Aorta (tissue), 5 donors: ENCODE measurements around the gene CMIP. TPM values are rescaled to one million over a fixed set of nuclear protein-coding genes. Genes with fewer than 3 reads are reported as not detected.
"Not testable (repeated sequence)": the region's sequence is repeated elsewhere in the genome, so short reads cannot be mapped to it uniquely, and the experiment has no call there.

Experiments used
- ATAC-seq: fragments of 200-7000 bp; cut with Tn5 transposase; one replicate; pipeline ENCODE4 v1.9.1; 2022; ENCODE audit warnings: moderate library complexity; ENCODE audit not compliant: low FRiP score
- DNase-seq, 2 donors: peaks; one replicate each; pipeline ENCODE4 v3.0.0-alpha.2; 2020
- H3K27ac ChIP-seq, 2 donors: one replicate each; pipeline ENCODE4 v1.5.1; 2013; ENCODE audit warnings: low read length in 2 of 2, mild to moderate bottlenecking in 2 of 2, moderate library complexity in 2 of 2, control low read depth in 1 of 2, inconsistent platforms in 1 of 2, low read depth in 1 of 2
- H3K27me3 ChIP-seq, 2 donors: one replicate each; pipeline ENCODE4 v1.6.1; 2013; ENCODE audit warnings: control low read depth in 1 of 2, low read length in 1 of 2, mild to moderate bottlenecking in 1 of 2, moderate library complexity in 1 of 2; ENCODE audit not compliant: insufficient read depth in 2 of 2, control insufficient read depth in 1 of 2
- H3K36me3 ChIP-seq, 2 donors: one replicate each; pipeline ENCODE4 v1.6.1; 2013; ENCODE audit warnings: control low read depth in 1 of 2, low read length in 1 of 2, mild to moderate bottlenecking in 1 of 2; ENCODE audit not compliant: insufficient read depth in 2 of 2, control insufficient read depth in 1 of 2
- H3K4me1 ChIP-seq, 2 donors: one replicate each; pipeline ENCODE4 v1.6.1; 2013; ENCODE audit warnings: low read length in 2 of 2, control low read depth in 1 of 2, mild to moderate bottlenecking in 1 of 2, moderate library complexity in 1 of 2; ENCODE audit not compliant: insufficient read depth in 2 of 2, control insufficient read depth in 1 of 2
- H3K4me3 ChIP-seq, 2 donors: one replicate each; pipeline ENCODE4 v1.5.1; 2013; ENCODE audit warnings: low read length in 2 of 2, control low read depth in 1 of 2, mild to moderate bottlenecking in 1 of 2
- H3K9me3 ChIP-seq: one replicate; pipeline ENCODE4 v1.6.1; 2013; ENCODE audit warnings: mild to moderate bottlenecking, low read length; ENCODE audit not compliant: control insufficient read depth
- WGBS, 2 donors: extraction: QIAGEN DNeasy Blood & Tissue Kit; methylation state at CpG; one replicate each; pipeline ENCODE4 v1.1.7; 2013; 5-methylcytosine and 5-hydroxymethylcytosine counted together
- intact Hi-C, 2 donors: fragments of 100-400 bp; cut with DNase I; formaldehyde crosslinking; loops; one replicate each; pipeline versions ENCODE4 v1.14.2 to v1.15.0; 2022
- polyA plus RNA-seq, 2 donors: library from polyadenylated mRNA; stranded (reverse); fragments of 200-250 nt; gene quantifications; one replicate each; pipeline ENCODE4 v1.2.3, GENCODE V29; 2013
- total RNA-seq, 2 donors: library from RNA; stranded (reverse); fragmentation: NEBNext Ultra II Directional; extraction: Animal tissue kit (Norgen Biotek cat#: 25700); gene quantifications; one replicate each; pipeline ENCODE4 v1.2.1, GENCODE V29; 2021
- donor health status: healthy with polysubstance abuse.
- donor health status: Bipolar disorder and iron deficiency.
- donor health status: DM: no; HTN: no; CAD: no.
- donor health status: DM: no; HTN: no; CAD: no.
- donor health status: DM: yes; HTN: yes; CAD: no.

CMIP gene
- total and polyA plus RNA-seq, 4 donors = 2.4 to 96.3 (median 27.9) TPM

- no peak for DNase-seq
- no peaks in the 10 kb centered on the region for H3K4me1 ChIP-seq
- WGBS, 2 donors = 80 to 94% methylated on average over 1 of the region's 1 CpG
- H3K27ac ChIP-seq = no peak overlapping the region
- H3K9me3 ChIP-seq = no peaks in the 10 kb centered on the region
- H3K36me3 ChIP-seq = no peaks in the 10 kb centered on the region
- no peak for ATAC-seq
- H3K27me3 ChIP-seq = no peaks in the 10 kb centered on the region
- H3K4me3 ChIP-seq = no peak overlapping the region
- intact Hi-C loops = no loop called here
These were observed 132.1 kb downstream of the CMIP start for GRCh38 chr16:81576696-81577095.

- H3K36me3 ChIP-seq, H3K9me3 ChIP-seq, H3K4me3 ChIP-seq, H3K4me1 ChIP-seq, DNase-seq, intact Hi-C loops, H3K27ac ChIP-seq, H3K27me3 ChIP-seq, ATAC-seq: not testable (repeated sequence)
These were observed 132.7 kb downstream of the CMIP start for GRCh38 chr16:81577272-81577671.

GRCh38 chr16:81578076-81578475 lies 133.5 kb downstream of the CMIP start:
- H3K4me3 ChIP-seq = no peak overlapping the region
- H3K27ac ChIP-seq = no peak overlapping the region
- 98 to 100% methylated on average over 2 of the region's 2 CpGs for WGBS, 2 donors
- no peaks in the 10 kb centered on the region for H3K9me3 ChIP-seq
- intact Hi-C loops = no loop called here
- H3K27me3 ChIP-seq = no peaks in the 10 kb centered on the region
- H3K4me1 ChIP-seq = no peaks in the 10 kb centered on the region
- ATAC-seq (no peak), DNase-seq (no peak)
- no peaks in the 10 kb centered on the region for H3K36me3 ChIP-seq

GRCh38 chr16:81578636-81579413 lies 134.2 kb downstream of the CMIP start:
- no peak for ATAC-seq
- H3K4me3 ChIP-seq = no peak overlapping the region
- no peak overlapping the region for H3K27ac ChIP-seq
- DNase-seq = peak in 1 of 2 donors; percentile 55
- intact Hi-C loops = no loop called here
- WGBS, 2 donors = 89 to 92% methylated on average over 9 of the region's 9 CpGs
- no peaks in the 10 kb centered on the region for H3K27me3 ChIP-seq
- no peaks in the 10 kb centered on the region for H3K4me1 ChIP-seq
- H3K36me3 ChIP-seq = no peaks in the 10 kb centered on the region
- H3K9me3 ChIP-seq = no peaks in the 10 kb centered on the region

GRCh38 chr16:81581107-81581506 lies 136.5 kb downstream of the CMIP start:
- ATAC-seq = no peak
- H3K9me3 ChIP-seq = no peaks in the 10 kb centered on the region
- H3K4me1 ChIP-seq = no peaks in the 10 kb centered on the region
- H3K27ac ChIP-seq = no peak overlapping the region
- intact Hi-C loops = no loop called here
- no peaks in the 10 kb centered on the region for H3K27me3 ChIP-seq
- no peaks in the 10 kb centered on the region for H3K36me3 ChIP-seq
- no peak overlapping the region for H3K4me3 ChIP-seq
- DNase-seq = no peak
- WGBS, 2 donors = 96 to 98% methylated on average over 12 of the region's 12 CpGs

- H3K27me3 ChIP-seq = no peaks in the 10 kb centered on the region
- no peaks in the 10 kb centered on the region for H3K4me1 ChIP-seq
- H3K36me3 ChIP-seq = no peaks in the 10 kb centered on the region
- no peak overlapping the region for H3K4me3 ChIP-seq
- no peaks in the 10 kb centered on the region for H3K9me3 ChIP-seq
- intact Hi-C loops = no loop called here
- ATAC-seq = no peak
- 91 to 92% methylated on average over 21 of the region's 21 CpGs for WGBS, 2 donors
- no peak overlapping the region for H3K27ac ChIP-seq
- peak in 1 of 2 donors; percentile 70 for DNase-seq
These were observed 138.2 kb downstream of the CMIP start for GRCh38 chr16:81582655-81583441.

- intact Hi-C loops = no loop called here
- H3K9me3 ChIP-seq = no peaks in the 10 kb centered on the region
- no peaks in the 10 kb centered on the region for H3K36me3 ChIP-seq
- ATAC-seq (no peak), DNase-seq (peak in 1 of 2 donors; percentile 55)
- H3K4me3 ChIP-seq = no peak overlapping the region
- WGBS, 2 donors = 94 to 95% methylated on average over 14 of the region's 14 CpGs
- H3K4me1 ChIP-seq = no peaks in the 10 kb centered on the region
- no peak overlapping the region for H3K27ac ChIP-seq
- H3K27me3 ChIP-seq = no peaks in the 10 kb centered on the region
These were observed 139.5 kb downstream of the CMIP start for GRCh38 chr16:81583893-81584631.

GRCh38 chr16:81585785-81586184 lies 141.2 kb downstream of the CMIP start:
- intact Hi-C loops = no loop called here
- Histone ChIP-seq H3K9me3 (no peaks in the 10 kb centered on the region), H3K4me1 (no peaks in the 10 kb centered on the region), H3K4me3 (no peak overlapping the region), H3K27me3 (no peaks in the 10 kb centered on the region), H3K36me3 (no peaks in the 10 kb centered on the region), H3K27ac (no peak overlapping the region)
- 95 to 97% methylated on average over 8 of the region's 8 CpGs for WGBS, 2 donors
- DNase-seq = peak in 1 of 2 donors; percentile 66
- ATAC-seq = no peak
